Breast epithelium (tissue), 4 donors: Measurements from ENCODE around the gene NDUFS8. TPM values are rescaled to one million over a fixed set of nuclear protein-coding genes. Genes with fewer than 3 reads are reported as not detected.

ENCODE experiments used
- DNase-seq, 2 donors: peaks; one replicate each; pipeline ENCODE4 v3.0.0-alpha.2; 2019; ENCODE audit warnings: low spot score in 2 of 2
- H3K27ac ChIP-seq, 2 donors: fragments of 200-600 bp; sonication (generic) in 1 of 2; one replicate each; pipeline ENCODE4 v1.5.1; 2016 to 2019; ENCODE audit warnings: mild to moderate bottlenecking in 1 of 2
- H3K27me3 ChIP-seq, 2 donors: fragments of 200-600 bp; sonication (generic) in 1 of 2; one replicate each; pipeline versions ENCODE4 v1.5.1 to v1.6.0; 2017 to 2019; ENCODE audit warnings: control low read depth in 1 of 2, mild to moderate bottlenecking in 1 of 2
- H3K36me3 ChIP-seq: fragments of 200-600 bp; one replicate; pipeline ENCODE4 v1.5.1; 2019
- H3K4me1 ChIP-seq, 2 donors: fragments of 200-600 bp; sonication (generic); one replicate each; pipeline ENCODE4 v1.5.1; 2016 to 2019; ENCODE audit warnings: control low read depth in 1 of 2
- H3K4me3 ChIP-seq, 3 donors: fragments of 200-600 bp; sonication (generic); 1 replicate in 2 of 3; 2 replicates in 1 of 3; pipeline ENCODE4 v1.5.1; 2016 to 2019; ENCODE audit warnings: mild to moderate bottlenecking in 3 of 3, moderate library complexity in 2 of 3
- H3K9me3 ChIP-seq, 2 donors: fragments of 200-600 bp; sonication (generic) in 1 of 2; one replicate each; pipeline ENCODE4 v1.5.1; 2016 to 2019; ENCODE audit warnings: control low read depth in 1 of 2
- CTCF ChIP-seq, 3 donors: fragments of 450-650 bp; IDR thresholded peaks; one replicate each; pipeline ENCODE4 v1.5.1; 2016 to 2017; ENCODE audit warnings: antibody characterized with exemption in 3 of 3, mild to moderate bottlenecking in 3 of 3, moderate library complexity in 3 of 3
- POLR2A ChIP-seq: fragments of 450-650 bp; IDR thresholded peaks from one replicate; pipeline ENCODE4 v1.6.1; 2016; ENCODE audit warnings: antibody characterized with exemption, mild to moderate bottlenecking, moderate library complexity
- POLR2AphosphoS5 ChIP-seq, 3 donors: sonication (generic); formaldehyde crosslinking; IDR thresholded peaks; one replicate each; pipeline ENCODE4 v1.6.1; 2017; ENCODE audit warnings: antibody characterized with exemption in 3 of 3
- intact Hi-C: fragments of 100-400 bp; cut with DNase I; formaldehyde crosslinking; loops from one replicate; pipeline ENCODE4 v1.15.1; 2023; ENCODE audit warnings: low total_unique reads
- total RNA-seq, 3 donors: library from RNA; depleted of rRNA; stranded (reverse); fragments of >200 nt; gene quantifications; one replicate each; pipeline ENCODE4 v1.1.0, GENCODE V29; 2016

NDUFS8 gene
- total RNA-seq, 3 donors from 2014 or later: 105 to 117 (median 117) TPM

GRCh38 chr11:68014157-68014946, 16.1 kb upstream of the NDUFS8 start:
- peaks cover 35 to 36% of the 10 kb centered on the region in 2 donors for H3K4me1 ChIP-seq
- TF ChIP-seq POLR2AphosphoS5 (IDR thresholded peaks at IDR 0.05) (peak in 1 of 3 donors; percentile 8), POLR2A (no peak)
- peak in 1 of 2 donors; percentile 71 for DNase-seq
- H3K27me3 ChIP-seq: no peaks in the 10 kb centered on the region
- no peaks in the 10 kb centered on the region for H3K9me3 ChIP-seq
- intact Hi-C loops: no loop called here
- no peaks in the 10 kb centered on the region for H3K36me3 ChIP-seq
- H3K4me3 ChIP-seq: peak overlapping the region in 1 of 3 donors; percentile 25
- peak overlapping the region; percentile 95 to 98 for H3K27ac ChIP-seq

- peaks cover 31 to 32% of the 10 kb centered on the region in 2 donors for H3K4me1 ChIP-seq
These were observed 15.5 kb upstream of the NDUFS8 start for GRCh38 chr11:68014947-68015447.

GRCh38 chr11:68015467-68015866, 15.0 kb upstream of the NDUFS8 start:
- Histone ChIP-seq H3K9me3 (no peaks in the 10 kb centered on the region), H3K4me1 (peaks cover 26 to 28% of the 10 kb centered on the region in 2 donors), H3K4me3 (no peak overlapping the region), H3K27me3 (no peaks in the 10 kb centered on the region), H3K36me3 (no peaks in the 10 kb centered on the region), H3K27ac (peak overlapping the region; percentile 95 to 98)
- TF ChIP-seq POLR2A (no peak), POLR2AphosphoS5 (IDR thresholded peaks at IDR 0.05) (no peak), CTCF (IDR thresholded peaks at IDR 0.05) (no peak)
- intact Hi-C loops: no loop called here
- DNase-seq: no peak

More at GRCh38 chr11:68014947-68015447, 15.5 kb upstream of the NDUFS8 start:
- Histone ChIP-seq H3K27ac (peak overlapping the region; percentile 95 to 98), H3K4me3 (no peak overlapping the region), H3K36me3 (no peaks in the 10 kb centered on the region), H3K9me3 (no peaks in the 10 kb centered on the region), H3K27me3 (no peaks in the 10 kb centered on the region)
- intact Hi-C loops: no loop called here
- no peak for DNase-seq
- no peak for TF ChIP-seq POLR2AphosphoS5 (IDR thresholded peaks at IDR 0.05)
- TF ChIP-seq CTCF (IDR thresholded peaks at IDR 0.05): no peak
- TF ChIP-seq POLR2A: no peak

GRCh38 chr11:68016161-68016903, 14.1 kb upstream of the NDUFS8 start:
- H3K4me3 ChIP-seq: no peak overlapping the region
- TF ChIP-seq POLR2AphosphoS5 (IDR thresholded peaks at IDR 0.05) (no peak), POLR2A (no peak), CTCF (IDR thresholded peaks at IDR 0.05) (no peak)
- no peaks in the 10 kb centered on the region for H3K36me3 ChIP-seq
- H3K27me3 ChIP-seq: no peaks in the 10 kb centered on the region
- intact Hi-C loops: no loop called here
- no peaks in the 10 kb centered on the region for H3K9me3 ChIP-seq
- H3K4me1 ChIP-seq: peaks cover 21% of the 10 kb centered on the region in 2 donors
- peak overlapping the region; percentile 5 to 54 for H3K27ac ChIP-seq
- DNase-seq: no peak

GRCh38 chr11:68016904-68017817, 13.3 kb upstream of the NDUFS8 start:
- Histone ChIP-seq H3K4me3 (no peak overlapping the region), H3K36me3 (no peaks in the 10 kb centered on the region), H3K27ac (peak overlapping the region; percentile 54 to 58), H3K4me1 (peaks cover 17 to 21% of the 10 kb centered on the region in 2 donors), H3K27me3 (no peaks in the 10 kb centered on the region), H3K9me3 (no peaks in the 10 kb centered on the region)
- DNase-seq: no peak
- TF ChIP-seq POLR2A: no peak
- no peak for TF ChIP-seq CTCF (IDR thresholded peaks at IDR 0.05)
- TF ChIP-seq POLR2AphosphoS5 (IDR thresholded peaks at IDR 0.05): no peak
- intact Hi-C loops: no loop called here
